Measurements from ENCODE around the gene DISC1. TPM values are rescaled to one million over a fixed set of nuclear protein-coding genes. Genes with fewer than 3 reads are reported as not detected.

The DISC1 gene
- polyA plus RNA-seq, 1 experiment: 2.3 TPM

- no peak for DNase-seq (ENCODE audit: low read depth)
- H3K4me3 ChIP-seq (ENCODE audit: low read depth, low read length): no peak overlapping the region
- no peak for TF ChIP-seq CTCF (IDR thresholded peaks at IDR 0.05; ENCODE audit: insufficient read depth, low read depth, low read length)
- CTCF ChIA-PET: no interaction called here
- H3K36me3 ChIP-seq (ENCODE audit: control insufficient read depth, insufficient read depth, low read length): no peaks in the 10 kb centered on the region
- H3K27me3 ChIP-seq (ENCODE audit: control insufficient read depth, insufficient read depth, low read length): no peaks in the 10 kb centered on the region
- POLR2A ChIA-PET: no interaction called here
Measured at GRCh38 chr1:231670755-231671154, 44.2 kb downstream of the DISC1 start.

GRCh38 chr1:231674575-231674974 is 48.0 kb downstream of the DISC1 start:
- no peak for TF ChIP-seq CTCF (IDR thresholded peaks at IDR 0.05; ENCODE audit: insufficient read depth, low read depth, low read length)
- POLR2A ChIA-PET: no interaction called here
- H3K36me3 ChIP-seq (ENCODE audit: control insufficient read depth, insufficient read depth, low read length): no peaks in the 10 kb centered on the region
- no peaks in the 10 kb centered on the region for H3K27me3 ChIP-seq (ENCODE audit: control insufficient read depth, insufficient read depth, low read length)
- no peak for DNase-seq (ENCODE audit: low read depth)
- H3K4me3 ChIP-seq (ENCODE audit: low read depth, low read length): no peak overlapping the region
- CTCF ChIA-PET: no interaction called here

GRCh38 chr1:231676487-231676886 is 49.9 kb downstream of the DISC1 start:
- TF ChIP-seq CTCF (IDR thresholded peaks at IDR 0.05; ENCODE audit: insufficient read depth, low read depth, low read length): no peak
- Histone ChIP-seq H3K27me3 (ENCODE audit: control insufficient read depth, insufficient read depth, low read length) (no peaks in the 10 kb centered on the region), H3K36me3 (ENCODE audit: control insufficient read depth, insufficient read depth, low read length) (no peaks in the 10 kb centered on the region), H3K4me3 (ENCODE audit: low read depth, low read length) (no peak overlapping the region)
- ChIA-PET CTCF (interaction anchor here (1.2 kb wide), 1 partner anchor 18 kb away, joined by 3 read pairs; no protein-coding TSS in a partner anchor), POLR2A (no interaction called here)
- DNase-seq (ENCODE audit: low read depth): no peak

- no peak for DNase-seq (ENCODE audit: low read depth)
- CTCF ChIA-PET: interaction anchor here (0.8 to 1.2 kb wide), 2 partner anchors 19 to 25 kb away, joined by 3 read pairs; no protein-coding TSS in a partner anchor
- no peak for TF ChIP-seq CTCF (IDR thresholded peaks at IDR 0.05; ENCODE audit: insufficient read depth, low read depth, low read length)
- Histone ChIP-seq H3K36me3 (ENCODE audit: control insufficient read depth, insufficient read depth, low read length) (no peaks in the 10 kb centered on the region), H3K27me3 (ENCODE audit: control insufficient read depth, insufficient read depth, low read length) (no peaks in the 10 kb centered on the region), H3K4me3 (ENCODE audit: low read depth, low read length) (no peak overlapping the region)
- POLR2A ChIA-PET: no interaction called here
Measured at GRCh38 chr1:231677442-231677841, 50.9 kb downstream of the DISC1 start.

- no peak for TF ChIP-seq CTCF (IDR thresholded peaks at IDR 0.05; ENCODE audit: insufficient read depth, low read depth, low read length)
- ChIA-PET CTCF (no interaction called here), POLR2A (no interaction called here)
- H3K4me3 ChIP-seq (ENCODE audit: low read depth, low read length): no peak overlapping the region
- no peaks in the 10 kb centered on the region for H3K27me3 ChIP-seq (ENCODE audit: control insufficient read depth, insufficient read depth, low read length)
- no peaks in the 10 kb centered on the region for H3K36me3 ChIP-seq (ENCODE audit: control insufficient read depth, insufficient read depth, low read length)
- no peak for DNase-seq (ENCODE audit: low read depth)
Measured at GRCh38 chr1:231678011-231678432, 51.4 kb downstream of the DISC1 start.

Data from BJ (cell line).